HK-2 (cell line): ENCODE data around the gene NCCRP1.

Source experiments
- DNase-seq: peaks from one replicate; pipeline ENCODE4 v3.0.0-alpha.2; 2018; ENCODE audit not compliant: unreplicated experiment

The NCCRP1 gene

GRCh38 chr19:39179754-39180153, 17.0 kb upstream of the NCCRP1 start:
- DNase-seq = no peak

- no peak for DNase-seq
Observed at GRCh38 chr19:39180749-39181148, 16.0 kb upstream of the NCCRP1 start.

GRCh38 chr19:39181500-39182173, 15.1 kb upstream of the NCCRP1 start:
- no peak for DNase-seq

GRCh38 chr19:39182174-39182505, 14.6 kb upstream of the NCCRP1 start:
- DNase-seq = no peak

- DNase-seq = no peak
Observed at GRCh38 chr19:39183104-39183503, 13.7 kb upstream of the NCCRP1 start.

- no peak for DNase-seq
Observed at GRCh38 chr19:39186391-39186790, 10.4 kb upstream of the NCCRP1 start.

GRCh38 chr19:39187552-39187943, 9.2 kb upstream of the NCCRP1 start:
- DNase-seq = no peak

GRCh38 chr19:39188960-39189359, 7.8 kb upstream of the NCCRP1 start:
- DNase-seq = no peak

- no peak for DNase-seq
Observed at GRCh38 chr19:39190768-39191167, 6.0 kb upstream of the NCCRP1 start.

- DNase-seq = no peak
Observed at GRCh38 chr19:39192846-39193245, 3.9 kb upstream of the NCCRP1 start.

GRCh38 chr19:39193803-39194202, 3.0 kb upstream of the NCCRP1 start:
- no peak for DNase-seq

GRCh38 chr19:39194832-39195542, 1.8 kb upstream of the NCCRP1 start:
- DNase-seq = no peak

GRCh38 chr19:39195755-39196154, 1.0 kb upstream of the NCCRP1 start:
- DNase-seq = no peak

- DNase-seq = no peak
Observed at GRCh38 chr19:39196320-39196719, 444 bp upstream of the NCCRP1 start.

- DNase-seq = no peak
Observed at GRCh38 chr19:39197808-39198207, 1.0 kb downstream of the NCCRP1 start.

GRCh38 chr19:39199025-39199424, 2.3 kb downstream of the NCCRP1 start:
- DNase-seq = peak; percentile 78

- no peak for DNase-seq
Observed at GRCh38 chr19:39200066-39200802, 3.5 kb downstream of the NCCRP1 start.

GRCh38 chr19:39200803-39201115, 4.0 kb downstream of the NCCRP1 start:
- no peak for DNase-seq

GRCh38 chr19:39202998-39203355, 6.2 kb downstream of the NCCRP1 start:
- no peak for DNase-seq

- no peak for DNase-seq
Observed at GRCh38 chr19:39203372-39204341, 6.9 kb downstream of the NCCRP1 start, which contains the start of gene SYCN. Gene SYCN (minus strand): TSS chr19:39204263. CDS start chr19:39204254, 9 bp downstream.

- DNase-seq = no peak
Observed at GRCh38 chr19:39205449-39205764, 8.6 kb downstream of the NCCRP1 start.

- no peak for DNase-seq
Observed at GRCh38 chr19:39206122-39206521, 9.4 kb downstream of the NCCRP1 start.
